Gastroesophageal sphincter (tissue), 4 donors: ENCODE results near the gene INSR. TPM values are rescaled to one million over a fixed set of nuclear protein-coding genes. Genes with fewer than 3 reads are reported as not detected.
A peak's percentile ranks its signal among the peaks of the same experiment; 100 is the strongest.
"Not testable (repeated sequence)": the region's sequence is repeated elsewhere in the genome, so short reads cannot be mapped to it uniquely, and the experiment has no call there.

Source experiments
- ATAC-seq: fragments of 150-250 bp; one replicate; pipeline ENCODE4 v1.9.1; 2016; ENCODE audit warnings: mild to moderate bottlenecking, moderate library complexity
- H3K27ac ChIP-seq, 4 donors: fragments of 200-600 bp; sonication (generic) in 3 of 4; 1 replicate in 3 of 4; 2 replicates in 1 of 4; pipeline ENCODE4 v1.5.1; 2016 to 2019
- H3K27me3 ChIP-seq: fragments of 200-600 bp; sonication (generic); one replicate; pipeline ENCODE4 v1.5.1; 2019
- H3K36me3 ChIP-seq, 2 donors: fragments of 200-600 bp; sonication (generic); one replicate each; pipeline ENCODE4 v1.5.1; 2019; ENCODE audit warnings: control low read depth in 1 of 2
- H3K4me1 ChIP-seq, 3 donors: fragments of 200-600 bp; sonication (generic); 1 replicate in 2 of 3; 2 replicates in 1 of 3; pipeline ENCODE4 v1.5.1; 2016 to 2019; ENCODE audit warnings: control low read depth in 2 of 3
- H3K4me3 ChIP-seq, 2 donors: fragments of 200-600 bp; sonication (generic); one replicate each; pipeline ENCODE4 v1.5.1; 2019; ENCODE audit warnings: mild to moderate bottlenecking in 1 of 2, moderate library complexity in 1 of 2
- H3K9me3 ChIP-seq, 3 donors: fragments of 200-600 bp; sonication (generic); one replicate each; pipeline ENCODE4 v1.5.1; 2017 to 2019; ENCODE audit warnings: control low read depth in 2 of 3
- EP300 ChIP-seq: sonication (generic); formaldehyde crosslinking; IDR thresholded peaks from one replicate; pipeline ENCODE4 v1.6.1; 2017; ENCODE audit warnings: antibody characterized with exemption, mild to moderate bottlenecking
- POLR2A ChIP-seq, 2 donors: fragments of 450-650 bp; IDR thresholded peaks; one replicate each; pipeline ENCODE4 v1.6.1; 2017; ENCODE audit warnings: antibody characterized with exemption in 2 of 2, mild to moderate bottlenecking in 2 of 2, moderate library complexity in 1 of 2
- POLR2AphosphoS5 ChIP-seq: sonication (generic); formaldehyde crosslinking; IDR thresholded peaks from one replicate; pipeline ENCODE4 v1.6.1; 2017; ENCODE audit warnings: antibody characterized with exemption
- WGBS, 2 donors: methylation state at CpG; one replicate each; pipeline ENCODE4 v1.1.5; 2018; ENCODE audit warnings: low coverage in 1 of 2; 5-methylcytosine and 5-hydroxymethylcytosine counted together
- total RNA-seq, 4 donors: library from RNA; depleted of rRNA; stranded (reverse); fragments of >200 nt; gene quantifications; one replicate each; pipeline ENCODE4 v1.1.0, GENCODE V29; 2016
- TF ChIP-seq, protein P1 (sequence below), 4 experiments: fragments of 200-600 bp in 2 of 4; fragments of 450-650 bp in 2 of 4; sonication (generic) in 1 of 4; IDR thresholded peaks; one replicate each; pipeline ENCODE4 v1.5.1; 2017 to 2019; ENCODE audit warnings: antibody characterized with exemption in 4 of 4, mild to moderate bottlenecking in 2 of 4, moderate library complexity in 2 of 4

Gene INSR
- total RNA-seq, 4 donors from 2014 or later: 67.6 to 95.6 (median 81.2) TPM

GRCh38 chr19:7211191-7211951 lies 82.8 kb downstream of the INSR start:
- peak overlapping the region in 2 of 4 donors; percentile 46 to 63 for H3K27ac ChIP-seq
- ATAC-seq: peak; percentile 5
- TF ChIP-seq POLR2AphosphoS5 (no peak), POLR2A (IDR thresholded peaks at IDR 0.05) (no peak), EP300 (no peak)
- TF ChIP-seq, protein P1, sequence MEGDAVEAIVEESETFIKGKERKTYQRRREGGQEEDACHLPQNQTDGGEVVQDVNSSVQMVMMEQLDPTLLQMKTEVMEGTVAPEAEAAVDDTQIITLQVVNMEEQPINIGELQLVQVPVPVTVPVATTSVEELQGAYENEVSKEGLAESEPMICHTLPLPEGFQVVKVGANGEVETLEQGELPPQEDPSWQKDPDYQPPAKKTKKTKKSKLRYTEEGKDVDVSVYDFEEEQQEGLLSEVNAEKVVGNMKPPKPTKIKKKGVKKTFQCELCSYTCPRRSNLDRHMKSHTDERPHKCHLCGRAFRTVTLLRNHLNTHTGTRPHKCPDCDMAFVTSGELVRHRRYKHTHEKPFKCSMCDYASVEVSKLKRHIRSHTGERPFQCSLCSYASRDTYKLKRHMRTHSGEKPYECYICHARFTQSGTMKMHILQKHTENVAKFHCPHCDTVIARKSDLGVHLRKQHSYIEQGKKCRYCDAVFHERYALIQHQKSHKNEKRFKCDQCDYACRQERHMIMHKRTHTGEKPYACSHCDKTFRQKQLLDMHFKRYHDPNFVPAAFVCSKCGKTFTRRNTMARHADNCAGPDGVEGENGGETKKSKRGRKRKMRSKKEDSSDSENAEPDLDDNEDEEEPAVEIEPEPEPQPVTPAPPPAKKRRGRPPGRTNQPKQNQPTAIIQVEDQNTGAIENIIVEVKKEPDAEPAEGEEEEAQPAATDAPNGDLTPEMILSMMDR (IDR thresholded peaks at IDR 0.05): no peak
- no peak overlapping the region for H3K4me3 ChIP-seq
- H3K9me3 ChIP-seq: no peaks in the 10 kb centered on the region
- H3K36me3 ChIP-seq: no peaks in the 10 kb centered on the region
- no peaks in the 10 kb centered on the region for H3K27me3 ChIP-seq
- 49 to 79% methylated on average over 9 to 13 of the region's 21 CpGs for WGBS, 2 donors
- H3K4me1 ChIP-seq: peaks cover 0 to 40% (median 8%) of the 10 kb centered on the region in 3 donors

GRCh38 chr19:7210359-7210758 lies 83.9 kb downstream of the INSR start:
- WGBS, 2 donors: 73 to 95% methylated on average over 3 to 4 of the region's 4 CpGs
- Histone ChIP-seq H3K4me1 (peaks cover 0 to 40% (median 8%) of the 10 kb centered on the region in 3 donors), H3K27me3 (no peaks in the 10 kb centered on the region), H3K36me3 (no peaks in the 10 kb centered on the region), H3K4me3 (no peak overlapping the region), H3K27ac (no peak overlapping the region), H3K9me3 (no peaks in the 10 kb centered on the region)
- TF ChIP-seq EP300: no peak
- TF ChIP-seq POLR2AphosphoS5: no peak
- TF ChIP-seq, protein P1 (IDR thresholded peaks at IDR 0.05): no peak
- TF ChIP-seq POLR2A (IDR thresholded peaks at IDR 0.05): no peak
- ATAC-seq: no peak

DNA sequence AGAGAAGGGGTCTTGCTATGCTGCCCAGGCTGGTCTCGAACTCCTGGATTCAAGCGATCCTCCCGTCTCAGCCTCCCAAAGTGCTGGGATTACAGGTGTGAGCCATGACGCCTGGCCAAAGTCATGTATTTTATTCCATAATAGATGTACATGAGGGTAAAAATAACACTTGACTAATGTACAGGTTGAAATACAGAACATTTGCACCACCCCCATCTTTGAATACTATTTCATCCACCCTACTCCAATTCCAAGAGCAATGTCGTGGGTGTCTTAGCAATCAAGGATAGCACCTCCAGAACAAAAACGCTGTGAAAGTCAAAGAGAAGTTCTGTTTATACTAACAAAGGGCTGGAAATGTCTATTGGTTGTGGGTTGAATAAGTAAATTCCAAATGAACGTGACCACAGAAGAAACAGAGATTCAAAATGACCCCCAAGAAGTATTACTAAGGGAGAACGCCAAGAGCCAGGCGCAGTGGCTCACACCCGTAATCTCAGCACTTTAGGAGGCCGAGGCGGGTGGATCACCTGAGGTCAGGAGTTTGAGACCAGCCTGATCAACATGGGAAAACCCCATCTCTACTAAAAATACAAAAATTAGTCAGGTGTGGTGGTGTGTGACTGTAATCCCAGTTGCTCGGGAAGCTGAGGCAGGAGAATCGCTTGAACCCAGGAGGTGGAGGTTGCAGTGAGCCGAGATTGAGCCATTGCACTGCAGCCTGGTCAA lies 84.5 kb downstream of the INSR start:
- not testable (repeated sequence) for H3K27ac ChIP-seq, H3K9me3 ChIP-seq, ATAC-seq, H3K36me3 ChIP-seq, H3K4me3 ChIP-seq, H3K27me3 ChIP-seq
- peaks cover 0 to 40% (median 8%) of the 10 kb centered on the region in 3 donors for H3K4me1 ChIP-seq
- WGBS, 2 donors: 77 to 87% methylated on average over 5 to 13 of the region's 15 CpGs

DNA sequence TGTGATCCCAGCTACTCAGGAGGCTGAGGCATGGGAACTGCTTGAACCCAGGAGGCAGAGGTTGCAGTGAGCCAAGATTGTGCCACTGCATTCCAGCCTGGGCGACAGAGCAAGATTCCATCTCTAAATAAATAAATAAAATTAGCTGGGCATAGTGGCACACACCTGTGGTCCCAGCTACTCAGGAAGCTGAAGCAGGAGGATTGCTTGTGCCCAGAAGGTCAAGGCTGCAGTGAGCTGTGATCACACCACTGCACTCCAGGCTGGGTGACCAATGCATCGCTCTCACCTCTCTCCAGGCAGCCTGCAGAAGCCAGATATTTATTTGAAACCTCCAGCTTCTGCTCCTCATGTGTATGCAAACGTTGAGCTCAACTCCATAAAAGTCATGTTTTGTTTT lies 85.2 kb downstream of the INSR start:
- not testable (repeated sequence) for H3K27me3 ChIP-seq, H3K27ac ChIP-seq, H3K9me3 ChIP-seq, H3K4me3 ChIP-seq, H3K36me3 ChIP-seq, ATAC-seq
- WGBS, 2 donors: 69 to 81% methylated on average over 3 of the region's 3 CpGs
- H3K4me1 ChIP-seq: peaks cover 0 to 40% (median 8%) of the 10 kb centered on the region in 3 donors

- Histone ChIP-seq H3K4me3 (no peak overlapping the region), H3K27me3 (no peaks in the 10 kb centered on the region), H3K9me3 (no peaks in the 10 kb centered on the region), H3K27ac (no peak overlapping the region), H3K4me1 (peaks cover 0 to 18% (median 0%) of the 10 kb centered on the region in 3 donors), H3K36me3 (no peaks in the 10 kb centered on the region)
- TF ChIP-seq POLR2AphosphoS5 (no peak), EP300 (no peak), POLR2A (IDR thresholded peaks at IDR 0.05) (no peak)
- TF ChIP-seq, protein P1 (IDR thresholded peaks at IDR 0.05): no peak
- no peak for ATAC-seq
- WGBS, 2 donors: 82 to 93% methylated on average over 3 to 12 of the region's 12 CpGs
These were observed 90.9 kb downstream of the INSR start for GRCh38 chr19:7203332-7203731.

DNA sequence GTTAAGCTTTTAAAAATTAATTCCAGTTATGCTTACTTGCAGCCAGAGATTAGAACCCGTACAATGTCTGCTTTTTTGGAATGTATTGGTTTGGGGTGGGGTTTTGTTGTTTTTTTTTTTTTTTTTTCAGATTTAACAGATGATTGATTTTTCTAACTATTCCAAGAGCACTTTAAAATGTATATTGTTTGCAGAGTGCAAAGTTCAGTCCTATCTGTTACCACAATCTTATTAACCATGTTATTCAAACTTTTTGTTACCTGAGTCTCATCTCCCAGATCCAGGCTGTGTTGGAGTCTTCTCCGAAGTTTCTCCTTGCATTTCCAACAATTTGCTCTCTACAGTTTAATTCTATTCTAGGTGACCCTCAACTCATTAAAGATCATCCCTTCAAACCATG lies 91.3 kb downstream of the INSR start:
- no peaks in the 10 kb centered on the region for H3K9me3 ChIP-seq
- no peak overlapping the region for H3K27ac ChIP-seq
- H3K27me3 ChIP-seq: no peaks in the 10 kb centered on the region
- H3K4me1 ChIP-seq: peaks cover 0 to 18% (median 0%) of the 10 kb centered on the region in 3 donors
- no peaks in the 10 kb centered on the region for H3K36me3 ChIP-seq
- no peak overlapping the region for H3K4me3 ChIP-seq
- 88 to 89% methylated on average over 1 to 2 of the region's 2 CpGs for WGBS, 2 donors
- no peak for ATAC-seq
- TF ChIP-seq POLR2AphosphoS5 (no peak), POLR2A (IDR thresholded peaks at IDR 0.05) (no peak), EP300 (no peak)
- TF ChIP-seq, protein P1 (IDR thresholded peaks at IDR 0.05): no peak
